ENCODE results near the gene ZBTB47. TPM values are rescaled to one million over a fixed set of nuclear protein-coding genes. Genes with fewer than 3 reads are reported as not detected.
A peak's percentile ranks its signal among the peaks of the same experiment; 100 is the strongest.

Gene ZBTB47
- total and polyA plus RNA-seq, 10 of the 15 experiments (the other 5 are each of a cell fraction or from before 2014, with no cell fraction given): 0.04 to 3.4 (median 1.0) TPM; not detected in 1

DNA sequence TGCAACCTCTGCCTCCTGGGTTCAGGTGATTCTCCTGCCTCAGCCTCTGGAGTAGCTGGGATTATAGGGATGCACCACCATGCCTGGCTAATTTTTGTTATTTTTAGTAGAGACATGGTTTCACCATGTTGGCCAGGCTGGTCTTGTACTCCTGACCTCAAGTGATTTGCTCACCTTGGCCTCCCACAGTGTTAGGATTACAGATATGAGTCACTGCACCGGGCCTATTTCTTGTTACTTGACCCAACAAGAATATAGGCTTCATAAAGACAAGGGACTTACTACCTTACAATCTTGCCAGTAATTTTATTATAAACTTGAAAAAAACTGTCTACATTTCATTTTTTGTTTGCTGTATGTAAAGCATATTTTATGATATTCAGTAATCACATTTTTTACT is 21.4 kb upstream of the ZBTB47 start:
- no peak overlapping the region for H3K4me3 ChIP-seq
- H2AFZ ChIP-seq (ENCODE audit: control insufficient read depth, low read depth, low read length): no peak overlapping the region
- H3K27ac ChIP-seq (ENCODE audit: control insufficient read depth, insufficient read depth): no peak overlapping the region
- no TSS peak for BruUV-seq (replicated peaks)
- H3K4me1 ChIP-seq (ENCODE audit: control insufficient read depth, insufficient read depth, low read length): peaks cover under 1% of the 10 kb centered on the region
- H3K9ac ChIP-seq (ENCODE audit: control insufficient read depth, insufficient read depth, low read length): no peak overlapping the region
- ChIA-PET SMC1A (ENCODE audit: uncharacterized antibody, unreplicated experiment) (no interaction called here), POLR2A (interaction anchor here (0.7 kb wide), 1 partner anchor 133 kb away, joined by 6 read pairs; no protein-coding TSS in a partner anchor), RAD21 (ENCODE audit: unreplicated experiment) (no interaction called here), CTCF (no interaction called here)
- no peak overlapping the region for H3K4me2 ChIP-seq (ENCODE audit: control insufficient read depth, insufficient read depth)
- no peak for DNase-seq (ENCODE audit: low read depth, low spot score)
- peaks cover 9 to 36% of the 10 kb centered on the region in 2 experiments for H3K36me3 ChIP-seq (ENCODE audit: control insufficient read depth in 2 of 2, insufficient read depth in 2 of 2, low read length in 1 of 2)
- no peaks in the 10 kb centered on the region for H3K79me2 ChIP-seq (ENCODE audit: control insufficient read depth, insufficient read depth, low read length)
- H3K27me3 ChIP-seq (replicated peaks in 1 of 2; ENCODE audit: control insufficient read depth in 2 of 2, insufficient read depth in 2 of 2, low read length in 1 of 2): no peaks in the 10 kb centered on the region
- H4K20me1 ChIP-seq (ENCODE audit: control insufficient read depth, insufficient read depth): no peaks in the 10 kb centered on the region
- WGBS (ENCODE audit: insufficient coverage, insufficient replicate concordance, low lambda C conversion rate, missing lambda C conversion rate): 0% methylated on average over 1 of the region's 1 CpG
- ATAC-seq: no peak
- no peak for TF ChIP-seq CHD2 (IDR thresholded peaks at IDR 0.05; ENCODE audit: borderline replicate concordance, low read depth, low read length)
- no peak for TF ChIP-seq YBX1 (IDR thresholded peaks at IDR 0.05)
- 0 out of 2 replicates have a peak, but pooled peaks have one; percentile 13 for TF ChIP-seq RUNX3 (IDR thresholded peaks at IDR 0.05; ENCODE audit: low read length)
- no peak for TF ChIP-seq IKZF2 (IDR thresholded peaks at IDR 0.05)
- no peak for TF ChIP-seq ZNF384 (IDR thresholded peaks at IDR 0.05; ENCODE audit: borderline replicate concordance, low read depth, low read length)
- TF ChIP-seq, protein P1, sequence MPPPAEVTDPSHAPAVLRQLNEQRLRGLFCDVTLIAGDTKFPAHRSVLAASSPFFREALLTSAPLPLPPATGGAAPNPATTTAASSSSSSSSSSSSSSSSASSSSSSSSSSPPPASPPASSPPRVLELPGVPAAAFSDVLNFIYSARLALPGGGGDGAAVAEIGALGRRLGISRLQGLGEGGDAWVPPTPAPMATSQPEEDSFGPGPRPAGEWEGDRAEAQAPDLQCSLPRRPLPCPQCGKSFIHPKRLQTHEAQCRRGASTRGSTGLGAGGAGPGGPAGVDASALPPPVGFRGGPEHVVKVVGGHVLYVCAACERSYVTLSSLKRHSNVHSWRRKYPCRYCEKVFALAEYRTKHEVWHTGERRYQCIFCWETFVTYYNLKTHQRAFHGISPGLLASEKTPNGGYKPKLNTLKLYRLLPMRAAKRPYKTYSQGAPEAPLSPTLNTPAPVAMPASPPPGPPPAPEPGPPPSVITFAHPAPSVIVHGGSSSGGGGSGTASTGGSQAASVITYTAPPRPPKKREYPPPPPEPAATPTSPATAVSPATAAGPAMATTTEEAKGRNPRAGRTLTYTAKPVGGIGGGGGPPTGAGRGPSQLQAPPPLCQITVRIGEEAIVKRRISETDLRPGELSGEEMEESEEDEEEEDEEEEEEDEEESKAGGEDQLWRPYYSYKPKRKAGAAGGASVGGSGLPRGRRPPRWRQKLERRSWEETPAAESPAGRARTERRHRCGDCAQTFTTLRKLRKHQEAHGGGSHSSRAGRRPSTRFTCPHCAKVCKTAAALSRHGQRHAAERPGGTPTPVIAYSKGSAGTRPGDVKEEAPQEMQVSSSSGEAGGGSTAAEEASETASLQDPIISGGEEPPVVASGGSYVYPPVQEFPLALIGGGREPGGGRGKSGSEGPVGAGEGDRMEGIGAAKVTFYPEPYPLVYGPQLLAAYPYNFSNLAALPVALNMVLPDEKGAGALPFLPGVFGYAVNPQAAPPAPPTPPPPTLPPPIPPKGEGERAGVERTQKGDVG (CRISPR knock-in tag; IDR thresholded peaks at IDR 0.05): no peak
- no peak for TF ChIP-seq STAT1 (conservative IDR thresholded peaks at IDR 0.05)
- 0 out of 2 replicates have a peak, but pooled peaks have one; percentile 19 for TF ChIP-seq IRF4 (IDR thresholded peaks at IDR 0.05; ENCODE audit: low read depth, low read length)
- peak; percentile 63 for TF ChIP-seq JUNB (IDR thresholded peaks at IDR 0.05)
- no peak for TF ChIP-seq ZNF274 (IDR thresholded peaks at IDR 0.05; ENCODE audit: insufficient read depth, insufficient read length)
- H3K9me3 ChIP-seq (replicated peaks; ENCODE audit: control insufficient read depth, insufficient read depth, low read length): no peaks in the 10 kb centered on the region
- in situ Hi-C loops (cut with MboI) (no loop called here), intact Hi-C loops (cut with micrococcal nuclease; ENCODE audit: unreplicated experiment) (no loop called here)
- FAIRE-seq: no peak

Measured in GM12878 (cell line).